ENCODE results near the gene FRYL. TPM values are rescaled to one million over a fixed set of nuclear protein-coding genes. Genes with fewer than 3 reads are reported as not detected.

Gene FRYL
- 11.4 and 33.1 TPM in 2 replicates for total RNA-seq

DNA sequence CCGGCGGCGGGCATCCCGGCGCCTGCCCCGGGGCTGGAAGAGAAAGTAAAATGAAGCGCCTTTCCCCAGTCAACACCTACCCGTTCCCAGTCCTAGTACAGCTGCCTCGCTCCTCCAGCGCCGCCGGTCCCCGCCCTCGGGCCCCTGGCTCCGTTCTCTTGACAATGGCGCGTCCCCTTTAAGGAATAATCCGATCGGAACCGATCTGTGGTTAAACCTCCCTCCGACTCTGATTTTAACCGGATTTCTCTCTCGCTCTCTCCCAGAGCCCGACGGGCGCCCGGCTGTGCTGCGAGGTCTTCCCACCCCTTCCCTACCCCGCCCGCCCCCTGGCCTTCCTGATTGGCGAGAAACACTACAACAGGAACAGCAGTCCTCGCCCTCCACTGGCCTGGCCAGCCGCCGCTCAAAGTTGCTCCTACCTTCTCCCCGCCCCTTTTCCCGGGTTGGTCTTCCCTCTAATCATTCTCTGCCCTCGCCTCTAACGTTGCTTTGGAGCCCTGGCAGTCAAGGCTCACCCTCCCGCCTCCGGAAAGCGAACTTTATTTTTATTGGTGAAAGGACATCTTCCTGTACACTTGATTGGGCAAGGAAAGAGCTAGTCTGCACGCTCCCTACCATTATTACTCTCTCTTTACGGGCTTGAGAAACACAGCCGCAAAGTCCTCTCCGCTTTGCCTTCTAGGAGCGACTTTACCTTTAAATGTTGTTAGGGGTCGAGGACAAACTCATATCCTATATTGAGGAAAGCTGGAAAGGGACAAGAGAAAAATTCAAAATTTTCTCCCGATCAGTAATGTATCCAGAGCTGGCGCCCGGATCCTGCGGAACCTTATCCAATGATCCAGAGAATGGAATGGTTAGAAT is at the start of gene FRYL:
TSS of gene FRYL (minus strand) at position 282 of the 867 bp plus-strand sequence. CDS start 145,869 bp downstream, outside the sequence.

DNA sequence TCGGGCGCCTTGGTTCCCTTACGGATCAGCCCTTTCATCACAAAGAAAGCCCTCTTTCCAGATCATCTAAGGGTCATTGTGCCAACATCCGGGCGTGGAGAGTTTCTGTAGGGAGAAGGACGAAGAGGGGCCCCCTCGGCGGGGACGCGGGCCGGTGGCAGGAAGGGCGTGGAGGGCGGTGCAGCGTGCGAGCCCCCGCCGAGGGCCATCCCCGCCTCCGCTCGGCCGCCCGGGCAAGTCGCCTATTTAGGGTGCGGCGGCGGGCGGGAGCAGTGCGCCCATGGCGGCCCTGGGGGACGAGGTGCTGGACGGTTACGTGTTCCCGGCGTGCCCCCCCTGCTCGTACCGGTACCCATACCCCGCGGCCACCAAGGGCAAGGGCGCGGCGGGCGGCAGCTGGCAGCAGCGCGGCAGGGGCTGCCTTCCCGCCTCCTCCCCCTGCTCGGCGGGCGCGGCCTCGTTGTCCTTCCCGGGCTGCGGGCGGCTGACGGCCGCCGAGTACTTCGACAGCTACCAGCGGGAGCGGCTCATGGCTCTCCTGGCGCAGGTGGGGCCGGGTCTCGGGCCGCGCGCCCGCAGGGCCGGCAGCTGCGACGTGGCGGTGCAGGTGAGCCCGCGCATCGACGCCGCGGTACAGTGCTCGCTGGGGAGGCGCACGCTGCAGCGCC is 289.9 kb downstream of the FRYL start, which contains the start of gene ZAR1:
TSS of gene ZAR1 (plus strand) at position 241 of the 668 bp plus-strand sequence. CDS start at position 281, 40 bp downstream.

DNA sequence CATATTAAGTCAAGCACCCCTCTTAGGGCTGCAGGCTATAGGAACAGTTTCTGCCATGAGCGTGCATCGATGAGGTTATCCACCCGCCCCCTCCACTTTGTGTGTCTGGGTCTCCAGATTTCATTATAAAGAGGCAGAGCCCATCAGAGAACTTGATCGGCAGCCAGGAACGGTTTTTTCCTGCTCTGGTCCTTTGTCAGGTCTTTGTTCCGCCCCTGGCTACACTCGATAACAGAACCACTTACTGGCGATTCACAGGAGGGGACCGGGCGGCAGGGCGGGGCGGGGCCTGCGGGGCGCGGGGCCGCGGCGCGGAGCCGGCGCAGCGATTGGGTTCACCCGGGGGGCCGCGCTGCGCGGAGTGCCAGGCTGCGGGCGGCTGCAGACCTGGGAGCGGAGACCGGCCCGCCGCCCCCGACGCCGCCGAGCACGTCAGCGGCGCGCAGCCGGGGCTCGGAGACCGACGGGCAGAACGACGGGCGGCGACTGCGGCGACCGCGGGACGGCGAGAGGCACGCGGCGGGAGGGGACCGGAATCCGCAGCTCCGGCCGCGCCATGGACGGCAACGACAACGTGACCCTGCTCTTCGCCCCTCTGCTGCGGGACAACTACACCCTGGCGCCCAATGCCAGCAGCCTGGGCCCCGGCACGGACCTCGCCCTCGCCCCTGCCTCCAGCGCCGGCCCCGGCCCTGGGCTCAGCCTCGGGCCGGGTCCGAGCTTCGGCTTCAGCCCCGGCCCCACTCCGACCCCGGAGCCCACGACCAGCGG is 296.9 kb downstream of the FRYL start, which contains the start of gene SLC10A4:
TSS of gene SLC10A4 (plus strand) at position 338 of the 771 bp plus-strand sequence. CDS start at position 557, 219 bp downstream.

Other genes with a start within 250 kb of the FRYL start
- 118 and 127 TPM in 2 replicates for gene OCIAD1, start 50.8 kb upstream of the FRYL start, total RNA-seq
- 6.1 and 16.9 TPM in 2 replicates for gene OCIAD2, start 126.5 kb upstream of the FRYL start, total RNA-seq
- gene CWH43, start 206.0 kb upstream of the FRYL start, total RNA-seq, result not detected in 2 replicates

All from pericardium fibroblast (primary cell).